ENCODE results near the gene R3HDM1. TPM values are rescaled to one million over a fixed set of nuclear protein-coding genes. Genes with fewer than 3 reads are reported as not detected.
A peak's percentile ranks its signal among the peaks of the same experiment; 100 is the strongest.

R3HDM1 gene
- total and polyA plus RNA-seq, 4 experiments from 2014 or later: 8.2 to 42.3 (median 32.2) TPM

DNA sequence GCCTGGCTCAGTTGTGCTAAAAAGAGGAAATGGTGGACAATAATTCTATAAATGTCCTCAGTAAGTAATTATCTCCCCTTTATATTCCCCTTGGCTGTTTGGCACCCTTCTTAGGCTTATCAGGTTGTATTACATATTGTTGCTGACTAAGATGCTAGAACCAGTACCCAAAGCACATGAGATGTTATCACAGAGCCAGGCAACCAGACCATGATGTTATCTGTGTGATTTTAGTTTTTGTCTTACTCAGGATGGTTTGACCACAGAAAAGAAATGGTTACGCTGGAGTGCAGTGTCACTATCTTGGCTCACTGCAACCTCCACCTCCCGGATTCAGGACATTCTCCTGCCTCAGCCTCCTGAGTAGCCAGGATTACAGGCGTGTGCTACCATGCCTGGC, 15.2 kb downstream of the R3HDM1 start:
- peak overlapping the region in 1 of 7 donors; percentile 19 for H3K27ac Mint-ChIP-seq
- H3K36me3 Mint-ChIP-seq: peaks cover 0 to 6% of the 10 kb centered on the region in 2 donors
- intact Hi-C loops (cut with micrococcal nuclease): no loop called here
- H3K9me3 ChIP-seq (ENCODE audit: control insufficient read depth in 1 of 2, low read length in 2 of 2): no peaks in the 10 kb centered on the region
- no peaks in the 10 kb centered on the region for H3K27me3 ChIP-seq (ENCODE audit: insufficient read depth, low read length)
- no peak for DNase-seq
- CTCF ChIA-PET (ENCODE audit: partially characterized antibody): no interaction called here
- H3K4me3 Mint-ChIP-seq: no peak overlapping the region
- POLR2A ChIA-PET (ENCODE audit: partially characterized antibody): no interaction called here
- H3K27ac ChIP-seq (ENCODE audit: low read depth, low read length): no peak overlapping the region
- no peaks in the 10 kb centered on the region for H3K36me3 ChIP-seq (ENCODE audit: insufficient read depth, low read length)
- no peak overlapping the region for H3K4me3 ChIP-seq (ENCODE audit: low read length in 2 of 2)
- peaks cover 14 to 21% (median 19%) of the 10 kb centered on the region in 4 donors for H3K4me1 Mint-ChIP-seq
- peaks cover 6% of the 10 kb centered on the region for H3K4me1 ChIP-seq (ENCODE audit: insufficient read depth, low read length)
- no peaks in the 10 kb centered on the region for H3K27me3 Mint-ChIP-seq
- H3K9me3 Mint-ChIP-seq: no peaks in the 10 kb centered on the region

DNA sequence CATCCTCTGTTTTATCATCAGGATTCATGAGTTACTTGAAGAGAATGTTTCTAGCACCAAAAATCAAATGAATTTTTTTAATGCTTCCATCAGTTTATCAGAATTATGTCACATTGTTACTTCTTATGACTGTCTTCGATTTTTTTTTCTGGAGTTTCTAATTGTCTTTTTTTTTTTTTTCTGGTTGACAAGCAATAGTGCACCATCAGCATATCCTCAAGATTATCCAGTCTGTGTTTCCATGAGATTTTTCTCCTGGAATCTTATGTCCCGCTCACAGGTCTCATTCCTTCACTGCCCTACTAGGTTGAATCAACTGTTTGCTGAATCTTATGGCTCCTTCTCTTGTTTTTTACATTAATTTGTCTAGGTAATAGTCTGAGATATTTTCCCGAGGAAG, 16.0 kb downstream of the R3HDM1 start:
- Histone ChIP-seq H3K36me3 (ENCODE audit: insufficient read depth, low read length) (no peaks in the 10 kb centered on the region), H3K27me3 (ENCODE audit: insufficient read depth, low read length) (no peaks in the 10 kb centered on the region), H3K4me1 (ENCODE audit: insufficient read depth, low read length) (peaks cover 6% of the 10 kb centered on the region), H3K9me3 (ENCODE audit: control insufficient read depth in 1 of 2, low read length in 2 of 2) (no peaks in the 10 kb centered on the region), H3K27ac (ENCODE audit: low read depth, low read length) (no peak overlapping the region), H3K4me3 (ENCODE audit: low read length in 2 of 2) (no peak overlapping the region)
- H3K4me3 Mint-ChIP-seq: no peak overlapping the region
- peaks cover 0 to 6% of the 10 kb centered on the region in 2 donors for H3K36me3 Mint-ChIP-seq
- H3K27ac Mint-ChIP-seq: no peak overlapping the region
- ChIA-PET CTCF (ENCODE audit: partially characterized antibody) (no interaction called here), POLR2A (ENCODE audit: partially characterized antibody) (no interaction called here)
- intact Hi-C loops (cut with micrococcal nuclease): no loop called here
- H3K4me1 Mint-ChIP-seq: peaks cover 14 to 21% (median 19%) of the 10 kb centered on the region in 4 donors
- DNase-seq: no peak
- no peaks in the 10 kb centered on the region for H3K9me3 Mint-ChIP-seq
- H3K27me3 Mint-ChIP-seq: no peaks in the 10 kb centered on the region

DNA sequence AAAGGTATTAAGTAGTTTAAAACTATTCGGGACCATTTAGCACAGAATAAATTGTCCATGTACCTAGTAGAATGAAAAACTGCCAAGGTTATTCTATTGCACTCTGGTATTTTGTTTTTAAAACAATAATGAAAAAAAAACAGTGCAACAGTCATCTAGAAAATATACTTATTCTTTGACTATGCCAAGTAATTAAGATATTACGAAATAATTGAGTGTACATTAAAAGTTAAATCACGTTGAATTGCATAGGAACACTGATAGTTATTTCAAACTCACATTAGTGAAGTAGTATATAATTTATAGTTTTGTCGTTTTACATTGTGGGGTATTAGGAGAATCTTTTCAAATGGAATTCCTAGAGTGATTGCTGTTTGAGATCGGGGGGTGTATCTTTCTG, 20.1 kb downstream of the R3HDM1 start:
- H3K4me3 ChIP-seq (ENCODE audit: low read length in 2 of 2): no peak overlapping the region
- Mint-ChIP-seq H3K9me3 (no peaks in the 10 kb centered on the region), H3K27me3 (no peaks in the 10 kb centered on the region), H3K4me1 (peaks cover 5 to 24% (median 13%) of the 10 kb centered on the region in 4 donors), H3K27ac (no peak overlapping the region), H3K36me3 (peaks cover 0 to 16% of the 10 kb centered on the region in 2 donors), H3K4me3 (no peak overlapping the region)
- H3K9me3 ChIP-seq (ENCODE audit: control insufficient read depth in 1 of 2, low read length in 2 of 2): no peaks in the 10 kb centered on the region
- POLR2A ChIA-PET (ENCODE audit: partially characterized antibody): no interaction called here
- H3K27ac ChIP-seq (ENCODE audit: low read depth, low read length): no peak overlapping the region
- intact Hi-C loops (cut with micrococcal nuclease): no loop called here
- H3K36me3 ChIP-seq (ENCODE audit: insufficient read depth, low read length): no peaks in the 10 kb centered on the region
- CTCF ChIA-PET (ENCODE audit: partially characterized antibody): no interaction called here
- no peaks in the 10 kb centered on the region for H3K27me3 ChIP-seq (ENCODE audit: insufficient read depth, low read length)
- H3K4me1 ChIP-seq (ENCODE audit: insufficient read depth, low read length): peaks cover 2% of the 10 kb centered on the region
- DNase-seq: no peak

DNA sequence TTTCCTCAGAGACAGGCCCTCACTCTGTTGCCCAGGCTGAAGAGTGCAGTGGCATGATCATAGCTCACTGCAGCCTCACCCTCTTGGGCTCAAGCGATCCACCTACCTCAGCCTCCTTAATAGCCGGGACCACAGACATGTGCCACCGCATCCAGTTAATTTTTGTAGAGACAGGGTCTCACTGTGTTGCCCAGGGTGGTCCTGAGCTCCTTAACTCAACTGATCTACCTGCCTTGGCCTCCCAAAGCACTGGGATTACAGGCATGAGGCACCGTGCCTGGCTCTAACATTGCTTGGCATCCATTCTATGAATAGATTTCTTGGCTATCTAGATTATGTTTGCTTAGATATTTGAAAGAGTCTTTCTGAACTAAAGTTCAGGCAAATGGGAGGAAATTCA, 21.6 kb downstream of the R3HDM1 start:
- Histone ChIP-seq H3K27ac (ENCODE audit: low read depth, low read length) (no peak overlapping the region), H3K4me1 (ENCODE audit: insufficient read depth, low read length) (no peaks in the 10 kb centered on the region), H3K36me3 (ENCODE audit: insufficient read depth, low read length) (no peaks in the 10 kb centered on the region), H3K4me3 (ENCODE audit: low read length in 2 of 2) (no peak overlapping the region), H3K9me3 (ENCODE audit: control insufficient read depth in 1 of 2, low read length in 2 of 2) (no peaks in the 10 kb centered on the region), H3K27me3 (ENCODE audit: insufficient read depth, low read length) (no peaks in the 10 kb centered on the region)
- DNase-seq: no peak
- ChIA-PET CTCF (ENCODE audit: partially characterized antibody) (no interaction called here), POLR2A (ENCODE audit: partially characterized antibody) (no interaction called here)
- Mint-ChIP-seq H3K27me3 (no peaks in the 10 kb centered on the region), H3K4me3 (no peak overlapping the region), H3K36me3 (peaks cover 0 to 16% of the 10 kb centered on the region in 2 donors), H3K9me3 (no peaks in the 10 kb centered on the region), H3K27ac (no peak overlapping the region), H3K4me1 (peaks cover 0 to 19% (median 13%) of the 10 kb centered on the region in 4 donors)
- intact Hi-C loops (cut with micrococcal nuclease): no loop called here

- Mint-ChIP-seq H3K9me3 (no peaks in the 10 kb centered on the region), H3K4me1 (peaks cover 0 to 19% (median 9%) of the 10 kb centered on the region in 4 donors), H3K36me3 (peaks cover 0 to 18% of the 10 kb centered on the region in 2 donors), H3K27ac (no peak overlapping the region), H3K4me3 (no peak overlapping the region), H3K27me3 (no peaks in the 10 kb centered on the region)
- no peaks in the 10 kb centered on the region for H3K4me1 ChIP-seq (ENCODE audit: insufficient read depth, low read length)
- H3K27me3 ChIP-seq (ENCODE audit: insufficient read depth, low read length): no peaks in the 10 kb centered on the region
- intact Hi-C loops (cut with micrococcal nuclease): no loop called here
- no peak for DNase-seq
- no peak overlapping the region for H3K27ac ChIP-seq (ENCODE audit: low read depth, low read length)
- ChIA-PET CTCF (ENCODE audit: partially characterized antibody) (no interaction called here), POLR2A (ENCODE audit: partially characterized antibody) (no interaction called here)
- H3K4me3 ChIP-seq (ENCODE audit: low read length in 2 of 2): no peak overlapping the region
- H3K36me3 ChIP-seq (ENCODE audit: insufficient read depth, low read length): no peaks in the 10 kb centered on the region
- no peaks in the 10 kb centered on the region for H3K9me3 ChIP-seq (ENCODE audit: control insufficient read depth in 1 of 2, low read length in 2 of 2)
Observed at GRCh38 chr2:135555311-135555710, 24.0 kb downstream of the R3HDM1 start.

- no peaks in the 10 kb centered on the region for H3K27me3 ChIP-seq (ENCODE audit: insufficient read depth, low read length)
- Mint-ChIP-seq H3K27ac (no peak overlapping the region), H3K4me3 (no peak overlapping the region), H3K27me3 (no peaks in the 10 kb centered on the region), H3K36me3 (peaks cover 0 to 18% of the 10 kb centered on the region in 2 donors), H3K4me1 (peaks cover 0 to 14% (median 8%) of the 10 kb centered on the region in 4 donors), H3K9me3 (no peaks in the 10 kb centered on the region)
- CTCF ChIA-PET (ENCODE audit: partially characterized antibody): no interaction called here
- no peak for DNase-seq
- no peak overlapping the region for H3K27ac ChIP-seq (ENCODE audit: low read depth, low read length)
- H3K36me3 ChIP-seq (ENCODE audit: insufficient read depth, low read length): no peaks in the 10 kb centered on the region
- no peaks in the 10 kb centered on the region for H3K4me1 ChIP-seq (ENCODE audit: insufficient read depth, low read length)
- intact Hi-C loops (cut with micrococcal nuclease): no loop called here
- H3K4me3 ChIP-seq (ENCODE audit: low read length in 2 of 2): no peak overlapping the region
- POLR2A ChIA-PET (ENCODE audit: partially characterized antibody): no interaction called here
- no peaks in the 10 kb centered on the region for H3K9me3 ChIP-seq (ENCODE audit: control insufficient read depth in 1 of 2, low read length in 2 of 2)
Observed at GRCh38 chr2:135557530-135557929, 26.2 kb downstream of the R3HDM1 start.

DNA sequence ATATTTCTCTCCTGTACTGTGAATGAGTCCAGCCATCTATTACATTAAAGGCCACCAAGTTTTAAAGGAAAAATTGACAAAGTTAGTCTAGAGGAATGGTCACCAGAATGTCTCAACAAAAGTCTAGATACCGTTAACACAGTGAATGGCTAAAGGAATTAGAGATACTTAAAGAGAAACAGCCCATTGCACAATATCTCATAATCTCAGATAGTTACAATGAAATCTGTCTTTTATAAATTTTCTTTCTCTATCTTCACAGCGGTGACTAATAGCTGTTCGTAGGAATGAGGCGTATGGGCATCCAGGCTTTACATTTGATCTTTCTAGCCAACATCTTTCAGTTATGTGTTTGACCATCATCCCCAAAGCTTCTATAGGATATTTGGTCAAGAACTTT, 30.6 kb downstream of the R3HDM1 start:
- POLR2A ChIA-PET (ENCODE audit: partially characterized antibody): no interaction called here

GRCh38 chr2:135563793-135564192, 32.5 kb downstream of the R3HDM1 start:
- H3K9me3 Mint-ChIP-seq: no peaks in the 10 kb centered on the region
- H3K27me3 Mint-ChIP-seq: no peaks in the 10 kb centered on the region
- H3K27ac Mint-ChIP-seq: peak overlapping the region in 1 of 7 donors; percentile 1
- ChIA-PET CTCF (ENCODE audit: partially characterized antibody) (no interaction called here), POLR2A (ENCODE audit: partially characterized antibody) (no interaction called here)
- no peaks in the 10 kb centered on the region for H3K9me3 ChIP-seq (ENCODE audit: control insufficient read depth in 1 of 2, low read length in 2 of 2)
- DNase-seq: no peak
- no peak overlapping the region for H3K4me3 Mint-ChIP-seq
- intact Hi-C loops (cut with micrococcal nuclease): no loop called here
- H3K4me3 ChIP-seq (ENCODE audit: low read length in 2 of 2): no peak overlapping the region
- peaks cover 14 to 27% of the 10 kb centered on the region in 2 donors for H3K36me3 Mint-ChIP-seq
- H3K27ac ChIP-seq (ENCODE audit: low read depth, low read length): no peak overlapping the region
- no peaks in the 10 kb centered on the region for H3K36me3 ChIP-seq (ENCODE audit: insufficient read depth, low read length)
- no peaks in the 10 kb centered on the region for H3K4me1 ChIP-seq (ENCODE audit: insufficient read depth, low read length)
- H3K4me1 Mint-ChIP-seq: peaks cover 0 to 3% (median under 1%) of the 10 kb centered on the region in 4 donors
- no peaks in the 10 kb centered on the region for H3K27me3 ChIP-seq (ENCODE audit: insufficient read depth, low read length)

More for the DNA sequence above, 30.6 kb downstream of the R3HDM1 start:
- intact Hi-C loops (cut with micrococcal nuclease): no loop called here
- Mint-ChIP-seq H3K9me3 (no peaks in the 10 kb centered on the region), H3K4me1 (peaks cover 0 to 6% (median 1%) of the 10 kb centered on the region in 4 donors), H3K36me3 (peaks cover 12 to 27% of the 10 kb centered on the region in 2 donors), H3K27me3 (no peaks in the 10 kb centered on the region), H3K27ac (no peak overlapping the region), H3K4me3 (no peak overlapping the region)
- no peak overlapping the region for H3K4me3 ChIP-seq (ENCODE audit: low read length in 2 of 2)
- no peaks in the 10 kb centered on the region for H3K9me3 ChIP-seq (ENCODE audit: control insufficient read depth in 1 of 2, low read length in 2 of 2)
- CTCF ChIA-PET (ENCODE audit: partially characterized antibody): interaction anchor here (0.9 kb wide), 1 partner anchor 236 kb away, joined by 3 read pairs; no protein-coding TSS in a partner anchor
- DNase-seq: no peak
- no peaks in the 10 kb centered on the region for H3K4me1 ChIP-seq (ENCODE audit: insufficient read depth, low read length)
- no peaks in the 10 kb centered on the region for H3K27me3 ChIP-seq (ENCODE audit: insufficient read depth, low read length)
- no peak overlapping the region for H3K27ac ChIP-seq (ENCODE audit: low read depth, low read length)
- H3K36me3 ChIP-seq (ENCODE audit: insufficient read depth, low read length): no peaks in the 10 kb centered on the region

All from CD4-positive, alpha-beta memory T cell (primary cell).